HG03064 (cell line): ENCODE measurements around the gene RPL38.

ENCODE experiments used
- ATAC-seq: cut with Tn5 transposase; IDR thresholded peaks from one replicate; pipeline ENCODE4 v1.9.1; 2021; ENCODE audit warnings: low read depth; ENCODE audit not compliant: unreplicated experiment

RPL38 gene

GRCh38 chr17:74245145-74245831 is 41.8 kb downstream of the RPL38 start:
- no peak for ATAC-seq

DNA sequence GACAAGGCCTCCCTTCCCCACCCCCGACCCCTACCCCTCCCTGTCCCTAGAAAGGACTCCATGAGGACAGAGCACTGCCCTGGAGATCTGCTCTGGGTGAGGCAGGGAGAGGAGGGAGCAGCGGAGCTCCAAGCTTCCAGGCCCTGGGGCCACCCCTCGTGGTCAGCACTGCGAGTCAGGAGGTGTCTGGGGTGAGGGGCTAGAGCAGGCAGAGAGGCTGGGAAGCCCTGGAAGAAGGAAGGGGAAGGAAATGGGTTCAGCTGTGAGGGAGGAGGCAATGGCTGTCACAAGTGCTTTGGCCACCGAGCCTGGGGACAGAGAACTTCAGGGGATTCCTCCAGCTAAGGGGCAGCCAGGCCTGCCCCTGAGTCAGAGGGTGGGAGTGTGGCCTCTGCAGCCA is 42.4 kb downstream of the RPL38 start:
- no peak for ATAC-seq

GRCh38 chr17:74249590-74250270 is 46.3 kb downstream of the RPL38 start:
- no peak for ATAC-seq

- ATAC-seq = no peak
These were observed 47.0 kb downstream of the RPL38 start for GRCh38 chr17:74250324-74250995.

GRCh38 chr17:74251051-74251450 is 47.6 kb downstream of the RPL38 start:
- no peak for ATAC-seq

DNA sequence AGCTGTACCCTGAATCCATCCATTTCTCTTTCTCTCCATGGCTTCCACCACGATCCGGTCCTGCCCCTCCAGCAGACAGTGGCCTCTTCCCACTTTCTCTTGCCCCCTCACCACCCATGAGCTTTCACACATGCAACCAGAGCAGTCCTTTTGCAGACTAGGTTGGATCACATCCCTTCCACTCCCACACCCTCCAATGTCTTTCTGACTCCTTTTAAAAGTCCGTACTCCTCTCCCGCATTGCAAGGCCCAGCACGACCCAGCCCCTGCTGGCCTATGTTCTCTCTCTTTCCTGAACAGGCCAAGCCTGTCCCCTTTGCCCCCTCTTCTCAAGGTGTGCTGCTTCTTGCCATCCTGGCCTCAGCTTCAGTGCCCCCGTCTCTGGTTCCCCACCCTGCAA is 48.1 kb downstream of the RPL38 start:
- no peak for ATAC-seq

- ATAC-seq = no peak
These were observed 48.7 kb downstream of the RPL38 start for GRCh38 chr17:74252211-74252610.

DNA sequence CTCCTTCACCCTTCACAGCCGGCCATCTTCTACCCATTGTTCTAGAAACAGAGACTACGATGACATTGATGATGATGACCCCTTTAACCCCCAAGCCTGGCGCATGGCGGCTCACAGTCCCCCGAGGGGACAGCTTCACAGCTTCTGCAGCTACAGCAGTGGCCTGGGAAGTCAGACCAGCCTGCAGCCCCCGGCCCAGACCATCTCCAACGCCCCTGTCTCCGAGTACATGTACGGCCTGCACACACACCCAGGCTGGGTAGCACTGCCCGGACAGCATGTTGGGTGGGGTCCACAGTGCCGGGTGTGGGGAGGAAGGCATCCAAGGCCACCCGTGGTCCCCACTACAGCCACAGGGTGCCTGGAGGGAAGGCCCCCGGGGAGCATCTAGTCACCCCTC is 49.6 kb downstream of the RPL38 start:
- ATAC-seq = no peak

DNA sequence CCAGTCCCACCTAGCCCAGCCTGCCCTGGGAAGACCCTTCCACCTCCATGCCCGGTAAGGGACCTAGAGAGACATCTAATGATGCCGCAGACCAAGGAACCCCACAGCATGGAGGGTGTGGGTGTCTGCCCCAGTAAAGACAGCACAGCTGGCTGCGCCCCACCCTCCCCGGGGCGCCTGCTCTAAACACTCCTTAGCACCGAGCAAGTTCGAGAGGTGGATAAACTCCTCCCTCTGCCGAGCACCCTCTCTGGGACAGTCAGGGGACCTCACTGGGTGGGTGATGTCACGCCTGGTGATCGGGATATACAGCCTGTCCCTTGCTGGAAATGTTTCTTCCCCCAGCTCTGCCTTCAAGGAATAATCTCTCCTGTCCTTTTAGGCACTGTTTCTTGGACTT is 53.8 kb downstream of the RPL38 start:
- no peak for ATAC-seq

DNA sequence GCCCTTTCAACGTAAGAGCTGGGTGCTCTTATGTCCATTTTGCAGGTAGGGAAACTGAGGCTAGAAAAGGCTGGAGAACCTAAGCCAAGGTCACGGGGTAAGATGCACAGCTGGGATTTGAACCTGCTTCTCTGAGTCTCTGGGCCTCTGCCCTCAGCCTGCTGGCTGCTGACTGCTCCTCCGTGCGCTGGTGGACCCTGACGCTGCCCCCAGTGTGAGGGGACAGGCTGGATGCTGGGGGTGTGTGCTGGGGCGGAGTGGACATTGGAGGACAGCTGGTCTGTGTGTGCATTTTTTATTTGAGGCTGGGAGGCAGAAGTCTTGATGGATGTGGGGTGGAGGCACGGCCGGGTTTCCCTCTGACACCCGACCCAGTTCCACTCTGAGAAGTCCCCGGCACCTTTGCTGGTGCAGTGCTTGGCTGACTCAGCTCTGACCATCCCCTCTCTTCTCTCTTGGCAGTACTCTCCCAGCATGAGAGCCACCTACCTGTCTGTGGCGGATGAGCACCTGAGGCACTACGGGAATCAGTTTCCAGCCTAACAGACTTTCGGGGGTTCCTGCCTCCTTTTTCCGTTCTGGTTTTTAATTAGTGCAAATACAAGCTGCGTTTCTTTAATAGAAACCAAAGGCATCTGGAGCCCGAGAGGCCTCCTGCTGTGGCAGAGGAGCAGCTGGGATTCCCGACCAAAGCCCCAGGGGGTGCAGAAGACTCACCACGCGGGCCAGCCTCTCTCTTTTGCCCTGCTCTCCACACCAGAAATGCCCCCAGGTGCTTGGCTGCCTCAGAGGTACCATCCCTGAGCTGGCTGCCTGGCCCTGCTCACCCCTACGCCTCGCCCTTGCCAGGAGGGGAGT is 56.4 kb downstream of the RPL38 start:
- no peak for ATAC-seq
